Kidney capillary endothelial cell (primary cell): ENCODE results near the gene HOOK1.
"Not testable (repeated sequence)": the region's sequence is repeated elsewhere in the genome, so short reads cannot be mapped to it uniquely, and the experiment has no call there.

Source experiments
- DNase-seq: peaks from one replicate; pipeline ENCODE4 v3.0.0-alpha.2; 2018; ENCODE audit warnings: low spot score

HOOK1 gene

GRCh38 chr1:59885160-59885832 is 70.5 kb downstream of the HOOK1 start:
- no peak for DNase-seq

- no peak for DNase-seq
Observed at GRCh38 chr1:59892841-59893811, 78.4 kb downstream of the HOOK1 start.

- DNase-seq, result no peak
Observed at GRCh38 chr1:59897165-59897564, 82.4 kb downstream of the HOOK1 start.

- DNase-seq, result no peak
Observed at GRCh38 chr1:59898927-59899326, 84.2 kb downstream of the HOOK1 start.

- no peak for DNase-seq
Observed at GRCh38 chr1:59900640-59901039, 85.9 kb downstream of the HOOK1 start.

- no peak for DNase-seq
Observed at GRCh38 chr1:59901770-59902388, 87.1 kb downstream of the HOOK1 start.

GRCh38 chr1:59903141-59903754 is 88.5 kb downstream of the HOOK1 start:
- peak; percentile 15 for DNase-seq

GRCh38 chr1:59906931-59907330 is 92.2 kb downstream of the HOOK1 start:
- no peak for DNase-seq

GRCh38 chr1:59908084-59908483 is 93.3 kb downstream of the HOOK1 start:
- no peak for DNase-seq

GRCh38 chr1:59908682-59909081 is 93.9 kb downstream of the HOOK1 start:
- no peak for DNase-seq

- DNase-seq, result not testable (repeated sequence)
Observed at GRCh38 chr1:59914791-59915286, 100.1 kb downstream of the HOOK1 start.

GRCh38 chr1:59915516-59915915 is 100.8 kb downstream of the HOOK1 start:
- DNase-seq, result no peak

GRCh38 chr1:59917026-59917784 is 102.5 kb downstream of the HOOK1 start:
- DNase-seq, result no peak

- no peak for DNase-seq
Observed at GRCh38 chr1:59917785-59918180, 103.0 kb downstream of the HOOK1 start.

- no peak for DNase-seq
Observed at GRCh38 chr1:59919746-59920145, 105.0 kb downstream of the HOOK1 start.

GRCh38 chr1:59921258-59921899 is 106.6 kb downstream of the HOOK1 start:
- DNase-seq, result not testable (repeated sequence)

GRCh38 chr1:59924653-59925052 is 109.9 kb downstream of the HOOK1 start:
- DNase-seq, result no peak
